HG03521 (cell line): ENCODE results near the gene APEX1.

Source experiments
- ATAC-seq: cut with Tn5 transposase; IDR thresholded peaks from one replicate; pipeline ENCODE4 v1.9.1; 2021; ENCODE audit warnings: mild to moderate bottlenecking, moderate library complexity; ENCODE audit not compliant: unreplicated experiment

Gene APEX1

DNA sequence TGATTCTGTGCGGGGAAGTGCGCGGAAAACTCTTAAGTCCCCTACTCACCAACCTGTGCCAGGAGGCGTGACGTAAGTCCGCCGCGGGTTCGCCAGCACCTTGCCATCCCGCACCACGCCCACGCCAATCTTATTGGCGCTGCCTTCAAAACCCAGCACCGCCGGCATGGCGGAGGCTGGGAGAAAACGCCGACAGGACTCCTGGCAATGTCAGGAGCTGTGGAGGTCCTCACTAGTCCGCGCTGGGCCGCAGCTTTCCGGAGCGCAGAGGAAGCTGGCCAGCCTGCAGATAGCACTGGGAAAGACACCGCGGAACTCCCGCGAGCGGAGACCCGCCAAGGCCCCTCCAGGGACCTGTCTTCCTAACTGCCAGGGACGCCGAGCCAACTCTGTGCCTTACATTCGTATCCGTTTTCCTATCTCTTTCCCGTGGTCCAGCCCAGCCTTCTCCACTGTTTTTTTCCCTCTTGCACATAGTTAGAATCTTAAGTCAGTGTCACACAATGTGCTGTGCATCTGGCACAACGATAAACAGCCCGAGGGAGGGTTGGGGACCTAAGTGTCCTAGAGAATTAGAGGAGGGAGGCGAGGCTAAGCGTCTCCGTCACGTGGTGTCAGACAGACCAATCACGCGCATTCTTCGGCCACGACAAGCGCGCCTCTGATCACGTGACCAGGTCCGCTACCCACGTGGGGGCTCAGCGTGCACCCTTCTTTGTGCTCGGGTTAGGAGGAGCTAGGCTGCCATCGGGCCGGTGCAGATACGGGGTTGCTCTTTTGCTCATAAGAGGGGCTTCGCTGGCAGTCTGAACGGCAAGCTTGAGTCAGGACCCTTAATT, at the start of gene APEX1, which contains the start of gene OSGEP:
TSS of gene APEX1 (plus strand) at position 711 of the 839 bp plus-strand sequence. CDS start 420 bp downstream, outside the sequence.
TSS of gene OSGEP (minus strand) at position 297 of the 839 bp plus-strand sequence. CDS start at position 168, 129 bp downstream.
- ATAC-seq = peak; percentile 79

DNA sequence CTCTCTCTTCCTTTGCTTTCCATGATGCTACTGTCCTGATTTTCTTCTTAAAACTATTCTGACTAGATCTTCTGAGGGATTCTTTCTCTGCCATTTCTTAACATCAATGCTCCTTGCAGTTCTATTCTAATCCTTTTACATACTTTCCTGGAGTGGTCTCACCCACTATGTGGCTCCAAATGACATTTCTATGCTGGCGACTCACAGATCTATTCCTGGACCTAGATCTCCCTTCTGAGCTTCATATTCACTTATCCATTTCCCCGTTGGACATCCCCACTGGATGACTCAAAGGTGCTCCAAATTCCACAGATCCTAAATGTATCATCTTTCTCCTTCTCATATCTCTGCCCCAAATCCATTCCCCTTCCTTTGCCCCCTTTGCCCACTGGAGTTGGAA, 45.8 kb upstream of the APEX1 start:
- ATAC-seq = no peak

DNA sequence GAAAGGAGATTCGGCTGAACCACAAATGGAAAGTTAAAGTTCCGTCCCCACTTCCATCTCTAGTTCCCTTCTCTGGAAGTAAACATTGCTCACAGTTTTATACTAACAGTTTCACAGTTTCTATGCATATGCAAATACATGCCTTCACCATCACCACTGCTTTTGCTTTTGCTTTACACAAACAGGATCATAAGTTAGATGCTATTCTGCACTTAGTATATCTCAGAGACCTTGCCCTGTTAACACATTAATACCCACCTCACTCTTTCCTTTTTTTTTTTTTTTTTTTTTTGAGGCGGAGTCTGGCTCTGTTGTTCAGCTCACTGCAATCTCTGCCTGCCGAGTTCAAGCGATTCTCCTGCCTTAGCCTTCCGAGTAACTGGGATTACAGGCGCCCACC, 42.6 kb upstream of the APEX1 start:
- ATAC-seq = peak; percentile 71

DNA sequence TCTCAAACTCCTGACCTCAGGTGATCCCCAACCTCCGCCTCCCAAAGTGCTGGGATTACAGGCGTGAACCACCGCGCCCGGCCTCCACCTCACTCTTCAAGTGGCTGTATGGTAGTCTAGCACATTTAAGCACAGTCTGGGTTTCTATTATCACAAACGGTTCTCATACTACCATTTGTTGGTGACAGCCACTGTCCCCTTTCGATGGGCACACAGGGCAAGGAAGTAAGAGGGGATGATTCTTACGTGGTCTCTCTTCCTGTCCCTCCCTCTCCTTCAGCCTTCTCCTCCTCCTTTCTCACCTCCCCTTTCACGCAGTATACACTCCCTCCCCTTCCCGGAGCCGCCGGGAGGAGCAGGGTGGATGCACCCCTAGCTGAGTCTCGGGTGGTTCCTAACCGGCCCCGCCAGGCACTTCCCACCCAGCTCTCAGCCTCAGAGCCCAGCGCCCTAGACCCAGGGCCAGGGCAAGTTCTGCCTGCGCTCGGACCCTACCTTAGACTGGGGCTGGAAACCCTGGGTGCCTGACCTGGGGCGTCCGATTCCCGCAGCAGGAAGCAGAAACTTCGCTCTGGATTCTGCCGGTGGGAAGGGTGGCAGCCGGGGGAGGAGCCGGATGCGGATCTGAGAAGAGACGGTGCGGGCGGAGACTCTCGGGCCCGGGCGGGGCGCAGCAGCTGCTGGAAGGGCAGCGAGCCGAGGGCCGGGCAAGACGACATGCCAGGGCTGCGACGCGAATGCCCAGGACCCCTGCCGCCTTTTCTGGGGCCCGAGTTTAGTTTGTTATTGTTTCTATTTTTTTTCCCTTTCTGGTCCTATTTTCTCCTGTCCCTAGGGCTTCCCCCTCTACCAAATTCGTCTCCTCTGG, 41.9 kb upstream of the APEX1 start, which contains the start of gene TEP1:
TSS of gene TEP1 (minus strand) at position 626 of the 868 bp plus-strand sequence. CDS start 5,062 bp downstream, outside the sequence.
- peak; percentile 55 for ATAC-seq

DNA sequence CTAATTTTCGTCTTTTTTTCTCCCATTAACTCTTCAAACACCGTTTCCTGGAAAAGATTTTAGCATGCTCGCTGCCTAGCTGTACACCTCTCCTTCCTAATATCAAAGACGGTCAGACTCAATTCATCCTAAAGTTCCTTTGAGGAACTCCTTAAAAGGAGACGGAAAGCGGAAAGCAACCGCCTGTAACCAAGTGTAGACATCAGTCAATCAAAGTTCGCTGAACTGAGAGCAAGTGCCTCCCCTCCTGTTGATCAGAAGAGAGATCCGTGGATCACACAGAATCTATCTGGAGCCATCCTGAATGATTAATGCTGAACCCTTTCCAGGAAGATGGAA, 41.3 kb upstream of the APEX1 start:
- ATAC-seq = no peak

DNA sequence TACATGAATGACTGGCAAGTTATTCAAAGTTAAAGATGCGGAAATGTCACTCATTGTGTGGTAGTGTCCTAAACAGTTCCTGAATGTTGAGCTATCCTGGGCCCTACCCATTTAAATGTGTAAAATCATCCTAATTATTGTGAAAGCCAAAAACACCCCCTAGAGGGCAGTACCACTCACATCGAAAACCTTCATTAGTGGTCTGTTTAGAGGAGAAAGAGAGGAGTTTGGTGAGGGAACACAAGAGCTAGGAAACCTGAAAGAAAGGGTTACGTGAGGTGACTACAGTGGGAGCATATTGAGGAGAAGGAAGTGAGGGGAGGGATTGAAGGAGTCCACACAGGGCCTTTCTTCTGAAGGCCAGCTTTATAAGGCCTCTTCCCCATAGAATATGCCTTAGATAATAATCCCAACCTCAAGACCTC, 39.2 kb upstream of the APEX1 start:
- ATAC-seq = peak; percentile 29

DNA sequence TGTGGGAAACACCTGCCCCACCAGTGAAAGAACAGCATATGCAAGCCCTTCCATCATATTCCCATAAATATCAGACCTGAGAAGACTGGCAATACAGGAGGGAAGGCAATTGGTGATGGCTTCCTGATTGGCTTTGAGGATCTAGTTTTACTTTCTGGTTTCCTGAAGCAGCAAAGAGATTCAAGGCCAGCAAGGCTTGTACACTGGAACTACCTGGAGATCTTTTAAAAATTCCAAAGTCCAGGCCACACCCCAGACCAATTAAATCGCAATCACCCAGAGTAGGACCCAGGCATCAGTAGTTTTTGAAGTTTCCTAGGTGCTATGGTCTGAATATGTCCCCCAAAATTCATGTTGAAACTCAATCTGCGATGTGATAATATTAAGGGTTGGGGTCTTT, 38.8 kb upstream of the APEX1 start:
- no peak for ATAC-seq

DNA sequence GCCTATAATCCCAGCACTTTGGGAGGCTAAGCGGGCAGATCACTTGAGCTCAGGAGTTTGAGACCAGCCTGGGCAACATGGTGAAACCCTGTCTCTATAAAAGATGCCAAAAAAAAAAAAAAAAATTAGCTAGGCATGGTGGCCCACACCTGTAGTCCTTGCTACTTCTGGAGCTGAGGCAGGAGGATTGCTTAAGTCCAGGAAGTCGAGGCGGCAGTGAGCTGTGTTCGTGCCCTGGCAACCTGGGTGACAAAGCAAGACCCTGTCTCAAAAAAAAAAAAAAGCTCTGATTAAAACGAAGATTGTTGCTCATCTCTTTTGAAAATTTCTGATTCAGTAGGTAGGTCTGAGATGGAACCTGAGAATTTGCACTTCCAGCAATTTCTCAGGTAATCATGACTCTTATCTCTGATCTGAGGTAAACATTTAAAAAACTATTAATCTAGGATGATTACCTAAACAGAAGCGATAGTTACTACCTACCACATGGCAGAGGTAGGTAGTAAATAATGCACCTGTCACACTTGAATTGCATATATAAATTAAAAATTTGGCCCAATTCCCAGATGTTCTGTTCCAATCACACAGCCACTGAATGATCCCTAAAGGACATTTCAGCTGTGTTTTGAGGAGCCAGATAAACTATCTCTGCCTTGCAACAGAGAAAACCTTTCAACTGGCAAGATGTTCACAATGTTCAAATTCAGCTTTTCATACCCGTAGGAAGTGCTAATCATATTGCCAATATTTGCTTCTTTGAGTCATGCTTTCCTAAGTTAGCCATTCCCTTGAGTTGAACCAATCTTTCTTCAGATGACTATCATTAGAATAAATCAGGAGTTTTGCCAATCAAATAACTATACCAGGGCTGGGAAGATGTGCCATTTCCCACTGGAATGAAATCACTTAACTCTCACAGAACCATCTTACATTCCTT, 37.5 kb upstream of the APEX1 start:
- ATAC-seq = no peak

DNA sequence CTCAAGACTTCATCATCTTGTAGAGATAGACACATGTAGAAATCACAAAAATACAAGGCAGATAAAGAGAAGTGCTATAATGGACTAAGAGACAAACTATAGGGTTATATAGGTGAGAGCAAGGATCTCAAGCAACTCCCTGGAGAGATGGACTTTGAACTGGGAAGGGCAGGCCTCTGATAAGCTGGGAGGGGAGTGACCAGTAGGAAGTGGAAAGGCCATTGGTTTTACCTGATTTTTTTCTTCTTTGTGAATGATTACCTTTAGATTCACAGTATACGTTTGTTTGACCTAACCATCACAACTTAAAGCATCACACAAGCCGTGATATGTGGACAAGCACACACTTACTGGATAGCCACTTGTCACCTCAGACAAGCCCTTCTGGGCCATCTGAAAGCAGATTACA, 36.5 kb upstream of the APEX1 start:
- ATAC-seq = no peak

DNA sequence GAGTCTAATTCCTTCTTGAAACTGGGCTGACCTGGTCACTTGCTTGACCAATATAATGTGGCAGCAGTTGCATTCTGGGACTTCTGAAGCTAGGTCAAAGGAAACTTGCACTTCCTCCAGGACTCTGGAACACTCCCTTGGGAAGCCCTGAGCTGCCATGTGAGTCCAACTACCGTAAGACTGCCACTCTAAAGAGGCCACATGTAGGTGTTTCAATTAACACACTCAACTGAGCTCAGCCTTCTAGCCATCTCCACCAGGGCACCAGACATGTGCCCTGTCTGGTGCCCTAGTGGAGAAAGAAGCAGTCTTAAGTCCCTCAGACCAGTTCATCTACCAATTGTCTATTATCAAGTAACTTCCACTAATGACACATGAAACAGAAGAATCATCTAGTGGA, 35.6 kb upstream of the APEX1 start:
- no peak for ATAC-seq

DNA sequence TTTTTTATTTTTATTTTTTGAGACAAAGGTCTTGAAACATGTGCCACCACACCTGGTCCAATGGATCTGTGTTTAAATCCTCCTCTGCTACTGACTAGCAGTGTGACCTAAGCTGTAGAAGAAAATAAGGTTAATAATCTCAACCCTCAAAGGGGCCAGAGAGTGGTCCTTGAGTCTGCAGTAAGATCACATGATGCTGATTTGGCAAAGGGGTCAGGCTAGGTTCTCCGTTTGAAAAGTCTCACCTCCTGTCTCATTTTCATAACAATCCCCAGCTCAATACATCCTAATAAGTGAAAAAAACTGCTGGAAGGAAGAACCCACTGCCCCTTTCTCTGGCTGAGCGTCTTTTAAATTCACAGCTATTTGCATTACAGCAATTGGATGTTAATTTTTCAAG, 33.8 kb upstream of the APEX1 start:
- no peak for ATAC-seq

DNA sequence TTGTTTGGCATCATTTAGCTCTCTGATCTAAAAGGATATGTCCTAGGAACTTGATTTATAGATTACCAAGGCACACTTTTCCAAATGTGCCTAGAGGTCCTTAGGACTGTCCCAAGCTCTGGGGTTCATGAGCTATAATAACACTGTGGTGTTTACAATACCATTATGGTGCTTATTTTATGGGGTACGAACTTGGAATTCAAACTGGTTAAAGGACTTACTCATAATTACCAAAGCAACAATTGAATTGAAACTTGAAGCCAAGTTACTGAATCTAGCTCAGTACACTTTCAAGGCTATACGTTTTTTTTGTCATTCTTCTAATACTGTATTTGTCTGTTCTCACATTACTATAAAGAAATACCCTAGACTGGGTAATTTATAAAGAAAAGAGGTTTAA, 32.1 kb upstream of the APEX1 start:
- no peak for ATAC-seq

DNA sequence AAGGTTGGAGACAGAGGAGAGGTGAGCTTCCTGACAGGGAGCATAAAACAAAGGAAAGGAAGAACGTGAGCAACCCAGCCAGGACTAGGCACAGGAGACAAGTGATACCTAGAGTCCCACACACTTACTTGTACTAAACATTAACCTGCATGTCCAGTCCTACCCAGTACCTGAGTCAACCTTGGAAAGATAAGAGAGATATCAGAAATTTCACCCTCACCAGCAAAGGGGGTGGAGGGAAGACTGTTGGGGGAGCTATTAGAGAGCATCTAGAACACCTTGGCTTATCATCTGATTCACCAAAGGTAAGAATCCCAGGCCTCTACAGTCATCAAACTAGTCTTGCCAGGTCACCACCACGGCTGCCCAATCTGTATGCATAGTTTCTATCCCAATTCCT, 30.2 kb upstream of the APEX1 start:
- ATAC-seq = no peak

DNA sequence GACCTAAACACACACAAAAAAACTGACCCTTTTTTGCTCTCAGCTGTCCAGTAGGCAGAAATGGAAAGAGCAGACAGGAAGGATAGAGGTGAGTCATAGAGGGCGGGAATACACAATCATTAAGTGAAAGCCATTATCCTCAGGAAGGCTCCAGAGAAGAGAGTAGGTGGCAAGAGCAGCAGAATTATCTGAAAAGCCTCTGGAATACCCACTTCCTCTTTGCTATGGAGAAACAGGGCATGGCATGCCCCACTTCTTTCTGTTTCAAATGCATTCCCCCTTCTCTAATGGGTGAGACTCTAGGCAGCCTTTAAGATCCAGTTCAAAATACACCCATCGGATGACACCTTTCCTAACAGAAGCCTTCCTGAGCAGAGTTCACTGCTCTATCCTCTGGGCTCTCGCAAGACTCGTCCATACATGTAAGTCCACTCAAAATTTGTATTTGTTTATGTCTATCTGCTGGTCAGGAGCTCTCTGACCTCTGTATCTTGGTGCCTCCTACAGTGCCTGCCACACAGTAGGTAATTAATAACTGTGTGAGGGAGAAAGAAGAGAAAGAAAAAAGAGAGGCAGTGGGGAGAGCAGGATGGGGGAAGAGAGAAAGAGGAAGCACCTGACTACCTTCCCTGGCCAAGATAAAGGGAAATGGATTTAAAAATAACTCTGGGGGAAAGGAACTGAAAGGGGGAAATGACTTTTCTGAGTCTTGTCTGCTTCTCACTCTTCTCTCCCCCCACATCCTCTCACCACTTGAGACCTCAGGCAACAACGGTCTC, 27.6 kb upstream of the APEX1 start:
- peak; percentile 55 for ATAC-seq

DNA sequence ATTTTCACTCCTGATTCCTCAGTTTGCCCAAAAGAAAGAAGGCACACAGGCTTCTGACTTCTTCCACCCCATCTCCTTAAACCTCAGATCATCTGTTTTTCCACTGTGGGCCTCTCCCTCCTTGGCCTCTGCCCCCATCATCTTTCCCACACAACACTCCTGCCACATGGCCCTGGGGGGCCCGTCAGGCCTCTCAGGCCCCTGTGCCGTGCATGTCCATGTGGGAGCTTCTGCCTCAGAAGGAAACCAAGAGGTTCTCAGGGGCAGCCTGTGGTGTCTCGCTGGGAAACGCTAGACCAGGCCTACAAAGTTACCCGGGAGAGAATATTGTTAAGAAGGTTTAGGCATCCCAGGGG, 27.0 kb upstream of the APEX1 start:
- peak; percentile 16 for ATAC-seq

DNA sequence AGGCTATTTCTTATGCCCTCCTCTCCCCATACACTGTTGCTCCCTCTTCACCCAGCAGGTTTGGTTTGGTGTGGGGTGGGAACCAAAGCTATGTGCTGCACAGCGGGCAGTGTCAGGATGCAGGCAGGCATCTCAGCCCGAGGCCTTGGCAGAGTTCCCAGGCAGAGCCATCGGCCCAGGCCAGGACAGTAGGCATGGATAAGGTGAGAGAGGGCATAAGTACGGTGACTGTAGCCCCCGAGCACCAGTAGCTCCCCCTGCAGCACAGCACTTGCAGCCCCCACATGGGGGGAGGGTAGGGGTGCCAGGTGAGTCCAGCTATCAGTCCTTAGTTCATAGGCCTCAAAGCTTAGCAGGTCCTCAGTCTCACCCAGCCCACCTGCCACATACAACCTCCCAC, 26.2 kb upstream of the APEX1 start:
- ATAC-seq = no peak

DNA sequence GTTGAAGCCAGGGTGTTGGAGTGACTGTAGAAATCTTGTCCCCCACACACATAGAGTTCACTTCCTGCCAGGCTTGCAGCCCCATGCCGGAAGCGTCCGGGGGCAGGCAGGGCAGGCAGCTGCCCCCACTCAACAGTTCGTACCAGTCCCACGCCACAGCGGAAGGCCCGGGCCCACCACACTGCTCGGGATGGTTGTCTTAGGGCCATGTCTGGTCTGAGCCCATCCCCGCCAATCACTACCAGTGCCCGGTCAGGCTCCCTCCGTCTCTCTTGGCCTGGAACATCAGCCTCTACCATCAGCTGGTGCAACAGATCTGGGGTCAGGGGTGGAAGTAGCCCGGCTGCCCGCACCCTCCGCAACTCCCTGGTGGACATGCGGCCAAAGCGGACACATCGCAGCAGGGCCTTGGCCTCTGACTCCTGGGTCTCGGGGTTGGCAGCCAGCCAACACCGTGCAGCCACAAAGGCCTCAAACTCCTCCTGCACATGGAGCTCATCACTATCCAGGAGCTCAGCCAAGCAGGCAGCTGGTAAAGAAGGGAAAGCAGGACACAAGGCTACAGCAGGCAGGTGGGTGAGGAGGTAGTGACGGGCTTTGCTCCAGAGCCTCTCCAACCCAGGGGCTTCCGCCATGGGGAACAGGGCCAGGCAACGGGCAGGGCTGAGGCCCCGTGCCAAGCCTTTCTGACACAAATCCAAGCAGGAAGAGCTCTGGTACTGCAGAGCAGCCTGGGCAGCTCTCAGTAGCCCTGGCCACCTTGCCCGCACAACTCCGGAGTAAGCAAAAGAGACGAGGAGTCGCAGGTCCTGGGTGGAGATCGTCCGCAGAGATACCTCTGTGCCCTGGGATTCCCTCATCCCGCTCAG, 25.0 kb upstream of the APEX1 start:
- no peak for ATAC-seq

DNA sequence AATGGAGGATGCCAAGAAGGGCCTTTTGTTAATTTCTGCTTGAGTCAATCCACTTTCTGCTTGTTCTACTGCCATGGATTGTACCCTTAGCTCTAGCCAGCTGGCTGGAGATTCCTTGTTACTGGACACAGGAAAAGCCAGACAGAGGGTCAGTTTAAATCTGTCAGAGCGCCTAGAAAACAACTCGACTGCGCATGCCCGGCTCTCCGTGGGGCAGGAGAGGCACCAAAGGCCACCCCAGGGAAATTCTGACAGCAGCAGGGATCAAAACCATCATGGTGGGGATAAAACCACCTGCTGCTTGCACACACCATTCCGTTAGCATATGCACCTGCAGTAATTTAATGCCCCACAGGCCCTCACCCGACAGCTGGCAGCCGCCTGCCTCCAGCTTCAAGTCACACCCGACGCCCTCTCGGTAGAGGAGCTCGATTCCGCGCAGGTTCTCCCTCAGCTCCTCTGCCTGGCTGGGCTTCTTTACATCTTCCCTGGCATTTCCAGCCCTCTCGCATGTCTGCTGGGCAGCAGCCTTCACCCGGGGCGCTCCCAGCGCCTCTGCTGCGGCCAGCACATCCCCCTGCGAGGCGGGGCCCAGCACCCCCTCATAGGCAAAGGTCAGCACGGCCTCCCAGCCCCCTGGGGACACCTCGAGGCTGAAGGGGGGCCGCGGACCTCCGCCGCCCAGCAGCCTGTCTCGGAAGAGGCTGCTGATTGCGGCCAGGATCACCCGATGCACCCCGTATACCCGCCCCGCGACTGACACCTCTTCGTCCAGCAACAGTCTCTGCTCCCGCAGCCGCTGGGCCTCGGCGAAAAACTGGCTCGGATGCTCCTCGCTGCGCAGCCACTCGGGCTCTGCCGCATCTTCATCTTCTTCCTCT, 20.1 kb upstream of the APEX1 start:
- ATAC-seq = no peak
